CD14-positive monocyte (primary cell): Measurements from ENCODE around the gene CHRM5. TPM values are rescaled to one million over a fixed set of nuclear protein-coding genes. Genes with fewer than 3 reads are reported as not detected.

Source experiments
- DNase-seq, 3 donors: peaks; one replicate each; pipeline ENCODE4 v3.0.0-alpha.2; 2011 to 2022
- H2AFZ ChIP-seq: 2 replicates; pipeline ENCODE4 v1.6.0; 2012; ENCODE audit warnings: mild to moderate bottlenecking, low read depth, low read length, inconsistent platforms; ENCODE audit not compliant: insufficient read depth, poor library complexity, severe bottlenecking
- H3K27ac ChIP-seq, 2 donors: 1 replicate in 1 of 2; 2 replicates in 1 of 2; pipeline ENCODE4 v1.5.1; 2012 to 2013; ENCODE audit warnings: low read length in 2 of 2, control low read depth in 1 of 2, inconsistent platforms in 1 of 2, low read depth in 1 of 2, mild to moderate bottlenecking in 1 of 2
- H3K27me3 ChIP-seq, 2 donors: one replicate each; pipeline versions ENCODE4 v1.6.0 to v1.6.1; 2011 to 2013; ENCODE audit warnings: low read length in 2 of 2; ENCODE audit not compliant: control insufficient read depth in 2 of 2, insufficient read depth in 2 of 2
- H3K36me3 ChIP-seq, 2 donors: replicated peaks in 1 of 2; 1 replicate in 1 of 2; 2 replicates in 1 of 2; pipeline versions ENCODE4 v1.5.1 to v1.6.1; 2012 to 2013; ENCODE audit warnings: low read length in 2 of 2, control low read depth in 1 of 2, inconsistent platforms in 1 of 2, mild to moderate bottlenecking in 1 of 2; ENCODE audit not compliant: insufficient read depth in 2 of 2, control insufficient read depth in 1 of 2
- H3K4me1 ChIP-seq, 2 donors: 1 replicate in 1 of 2; 2 replicates in 1 of 2; pipeline versions ENCODE4 v1.5.1 to v1.6.1; 2012 to 2013; ENCODE audit warnings: low read length in 2 of 2, control low read depth in 1 of 2, inconsistent platforms in 1 of 2, mild to moderate bottlenecking in 1 of 2, moderate library complexity in 1 of 2; ENCODE audit not compliant: insufficient read depth in 2 of 2, control insufficient read depth in 1 of 2
- H3K4me2 ChIP-seq: replicated peaks from 2 replicates; pipeline ENCODE3; 2012; ENCODE audit warnings: low read length, moderate library complexity, mild to moderate bottlenecking; ENCODE audit not compliant: poor library complexity, severe bottlenecking; ENCODE audit errors: extremely low read depth
- H3K4me3 ChIP-seq, 3 experiments: fragments of 200-600 bp in 1 of 3; sonication (generic) in 1 of 3; replicated peaks in 1 of 3; 1 replicate in 2 of 3; 2 replicates in 1 of 3; pipeline ENCODE4 v1.5.1; 2011 to 2013; ENCODE audit warnings: low read length in 3 of 3, mild to moderate bottlenecking in 3 of 3, control low read depth in 2 of 3, low read depth in 2 of 3, inconsistent platforms in 1 of 3, moderate library complexity in 1 of 3
- H3K79me2 ChIP-seq: 2 replicates; pipeline ENCODE4 v1.6.0; 2012; ENCODE audit warnings: mild to moderate bottlenecking, control low read depth, inconsistent platforms, low read length, moderate library complexity; ENCODE audit not compliant: insufficient read depth
- H3K9ac ChIP-seq: 2 replicates; pipeline ENCODE4 v1.6.0; 2017; ENCODE audit warnings: low read length, mild to moderate bottlenecking; ENCODE audit not compliant: insufficient read depth, poor library complexity, severe bottlenecking
- H3K9me3 ChIP-seq, 2 donors: replicated peaks in 1 of 2; 1 replicate in 1 of 2; 2 replicates in 1 of 2; pipeline versions ENCODE4 v1.5.1 to v1.6.1; 2012 to 2013; ENCODE audit warnings: low read length in 2 of 2, control low read depth in 1 of 2; ENCODE audit not compliant: control insufficient read depth in 1 of 2, insufficient read depth in 1 of 2
- H4K20me1 ChIP-seq: 2 replicates; pipeline ENCODE4 v1.6.0; 2012; ENCODE audit warnings: mild to moderate bottlenecking, low read length, control low read depth, moderate library complexity; ENCODE audit not compliant: insufficient read depth
- H3K27ac Mint-ChIP-seq, 7 donors: one replicate each; pipeline ENCODE4 v1.8.0; 2020; ENCODE audit warnings: mild to moderate bottlenecking in 7 of 7, mixed read lengths in 7 of 7, moderate library complexity in 6 of 7, inconsistent platforms in 2 of 7
- H3K27me3 Mint-ChIP-seq, 3 donors: one replicate each; pipeline ENCODE4 v1.8.0; 2021 to 2022; ENCODE audit warnings: low read depth in 3 of 3, mild to moderate bottlenecking in 3 of 3, mixed read lengths in 3 of 3, moderate library complexity in 3 of 3, inconsistent platforms in 1 of 3
- H3K36me3 Mint-ChIP-seq, 2 donors: one replicate each; pipeline ENCODE4 v1.8.0; 2020; ENCODE audit warnings: mixed read lengths in 2 of 2, inconsistent platforms in 1 of 2, mild to moderate bottlenecking in 1 of 2
- H3K4me1 Mint-ChIP-seq: one replicate; pipeline ENCODE4 v1.8.0; 2020; ENCODE audit warnings: mild to moderate bottlenecking, mixed read lengths
- H3K4me3 Mint-ChIP-seq, 2 donors: one replicate each; pipeline ENCODE4 v1.8.0; 2020; ENCODE audit warnings: mild to moderate bottlenecking in 2 of 2, mixed read lengths in 2 of 2, moderate library complexity in 1 of 2
- H3K9me3 Mint-ChIP-seq, 7 donors: one replicate each; pipeline ENCODE4 v1.8.0; 2020 to 2022; ENCODE audit warnings: mixed read lengths in 7 of 7, mild to moderate bottlenecking in 6 of 7, moderate library complexity in 6 of 7, inconsistent platforms in 2 of 7
- WGBS: methylation state at CpG from one replicate; pipeline ENCODE4 v1.1.5; 2013; ENCODE audit warnings: missing lambda C conversion rate; ENCODE audit not compliant: insufficient coverage; 5-methylcytosine and 5-hydroxymethylcytosine counted together
- intact Hi-C, 2 donors: fragments of 100-400 bp; cut with micrococcal nuclease; formaldehyde crosslinking; loops; one replicate each; pipeline versions ENCODE4 v1.15.0 to v1.15.1; 2023
- polyA plus RNA-seq, 3 donors: library from polyadenylated mRNA; depleted of rRNA in 1 of 3; unstranded in 2 of 3; stranded (reverse) in 1 of 3; fragments of 300-500 nt in 2 of 3; fragments of >200 nt in 1 of 3; fragmentation: Illumina TruSeq in 2 of 3; gene quantifications; 1 replicate in 2 of 3; 2 replicates in 1 of 3; pipeline ENCODE4 v1.2.3, GENCODE V29; 2012 to 2021
- TF ChIP-seq, protein P1 (sequence below): fragments of 200-600 bp; IDR thresholded peaks from one replicate; pipeline ENCODE4 v1.8.0; 2022; ENCODE audit warnings: antibody characterized with exemption, mild to moderate bottlenecking

CHRM5 gene
- polyA plus RNA-seq, 3 donors = not detected

DNA sequence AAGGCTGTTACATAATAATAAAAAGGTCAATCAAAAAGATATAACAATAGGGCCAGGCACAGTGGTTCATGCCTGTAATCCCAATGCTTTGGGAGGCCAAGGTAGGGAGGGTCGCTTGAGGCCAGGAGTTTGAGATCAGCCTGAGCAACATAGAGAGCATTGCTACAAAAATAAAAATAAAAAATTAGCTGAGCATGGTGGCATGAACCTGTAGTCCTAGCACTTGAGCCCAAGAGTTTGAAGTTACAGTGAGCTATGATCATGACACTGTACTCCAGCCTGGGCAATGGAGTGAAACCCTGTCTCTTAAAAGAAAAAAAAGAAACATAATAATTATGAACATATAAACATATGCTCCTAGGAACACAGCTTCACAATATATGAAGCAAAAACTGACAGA is 41.4 kb downstream of the CHRM5 start:
- no peak overlapping the region for H3K9ac ChIP-seq
- no CpG with 5 or more reads among the region's 1 CpG for WGBS
- H3K4me3 Mint-ChIP-seq = no peak overlapping the region

GRCh38 chr15:34010921-34011320 is 42.6 kb downstream of the CHRM5 start:
- no peak overlapping the region for H3K27ac Mint-ChIP-seq
- WGBS = 69% methylated on average over 3 of the region's 5 CpGs
- H4K20me1 ChIP-seq = no peaks in the 10 kb centered on the region
- TF ChIP-seq, protein P1, sequence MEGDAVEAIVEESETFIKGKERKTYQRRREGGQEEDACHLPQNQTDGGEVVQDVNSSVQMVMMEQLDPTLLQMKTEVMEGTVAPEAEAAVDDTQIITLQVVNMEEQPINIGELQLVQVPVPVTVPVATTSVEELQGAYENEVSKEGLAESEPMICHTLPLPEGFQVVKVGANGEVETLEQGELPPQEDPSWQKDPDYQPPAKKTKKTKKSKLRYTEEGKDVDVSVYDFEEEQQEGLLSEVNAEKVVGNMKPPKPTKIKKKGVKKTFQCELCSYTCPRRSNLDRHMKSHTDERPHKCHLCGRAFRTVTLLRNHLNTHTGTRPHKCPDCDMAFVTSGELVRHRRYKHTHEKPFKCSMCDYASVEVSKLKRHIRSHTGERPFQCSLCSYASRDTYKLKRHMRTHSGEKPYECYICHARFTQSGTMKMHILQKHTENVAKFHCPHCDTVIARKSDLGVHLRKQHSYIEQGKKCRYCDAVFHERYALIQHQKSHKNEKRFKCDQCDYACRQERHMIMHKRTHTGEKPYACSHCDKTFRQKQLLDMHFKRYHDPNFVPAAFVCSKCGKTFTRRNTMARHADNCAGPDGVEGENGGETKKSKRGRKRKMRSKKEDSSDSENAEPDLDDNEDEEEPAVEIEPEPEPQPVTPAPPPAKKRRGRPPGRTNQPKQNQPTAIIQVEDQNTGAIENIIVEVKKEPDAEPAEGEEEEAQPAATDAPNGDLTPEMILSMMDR = no peak
- DNase-seq = no peak
- H3K9ac ChIP-seq = no peak overlapping the region
- no peaks in the 10 kb centered on the region for H3K9me3 ChIP-seq
- H3K4me3 ChIP-seq = no peak overlapping the region
- no peak overlapping the region for H2AFZ ChIP-seq
- no peaks in the 10 kb centered on the region for H3K36me3 Mint-ChIP-seq
- no peak overlapping the region for H3K27ac ChIP-seq
- H3K9me3 Mint-ChIP-seq = peaks cover 0 to 2% (median 0%) of the 10 kb centered on the region in 7 donors
- H3K27me3 ChIP-seq = no peaks in the 10 kb centered on the region
- no peaks in the 10 kb centered on the region for H3K27me3 Mint-ChIP-seq
- H3K4me1 Mint-ChIP-seq = no peaks in the 10 kb centered on the region
- no peaks in the 10 kb centered on the region for H3K79me2 ChIP-seq
- intact Hi-C loops = no loop called here
- H3K4me1 ChIP-seq = no peaks in the 10 kb centered on the region
- no peak overlapping the region for H3K4me2 ChIP-seq
- no peak overlapping the region for H3K4me3 Mint-ChIP-seq
- H3K36me3 ChIP-seq = no peaks in the 10 kb centered on the region

More for the DNA sequence above, 41.4 kb downstream of the CHRM5 start:
- no peaks in the 10 kb centered on the region for H4K20me1 ChIP-seq
- no peak overlapping the region for H2AFZ ChIP-seq
- Mint-ChIP-seq H3K9me3 (peaks cover 0 to 3% (median 0%) of the 10 kb centered on the region in 7 donors), H3K27ac (no peak overlapping the region), H3K4me1 (no peaks in the 10 kb centered on the region), H3K27me3 (no peaks in the 10 kb centered on the region), H3K36me3 (no peaks in the 10 kb centered on the region)
- H3K4me3 ChIP-seq = no peak overlapping the region
- H3K79me2 ChIP-seq = no peaks in the 10 kb centered on the region
- intact Hi-C loops = no loop called here
- H3K27ac ChIP-seq = no peak overlapping the region
- TF ChIP-seq, protein P1 = no peak
- H3K27me3 ChIP-seq = no peaks in the 10 kb centered on the region
- no peaks in the 10 kb centered on the region for H3K9me3 ChIP-seq
- H3K4me2 ChIP-seq = no peak overlapping the region
- no peaks in the 10 kb centered on the region for H3K36me3 ChIP-seq
- no peaks in the 10 kb centered on the region for H3K4me1 ChIP-seq
- DNase-seq = no peak
